GM19455 (cell line): ENCODE results near the gene AACS.
"Not testable (repeated sequence)": the region's sequence is repeated elsewhere in the genome, so short reads cannot be mapped to it uniquely, and the experiment has no call there.

ENCODE experiments used
- ATAC-seq: cut with Tn5 transposase; IDR thresholded peaks from one replicate; pipeline ENCODE4 v1.9.1; 2021; ENCODE audit not compliant: unreplicated experiment

The AACS gene

DNA sequence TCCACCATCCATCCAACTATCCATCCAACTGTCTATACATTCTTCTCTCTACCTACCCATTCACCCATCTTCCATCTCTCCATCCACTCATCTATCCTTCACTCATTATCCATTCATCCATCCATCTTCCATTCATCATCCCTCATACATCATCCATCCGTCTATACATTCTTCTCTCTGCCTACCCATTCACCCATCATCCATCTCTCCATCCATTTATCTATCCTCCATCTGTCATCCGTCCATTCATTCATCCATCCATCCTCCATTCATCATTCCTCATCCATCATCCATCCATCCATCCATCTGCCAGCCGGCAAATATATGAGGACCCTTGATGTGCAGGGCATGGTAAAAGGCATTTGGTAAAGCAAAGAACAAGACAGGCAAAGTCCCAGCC lies 25.2 kb downstream of the AACS start:
- no peak for ATAC-seq

DNA sequence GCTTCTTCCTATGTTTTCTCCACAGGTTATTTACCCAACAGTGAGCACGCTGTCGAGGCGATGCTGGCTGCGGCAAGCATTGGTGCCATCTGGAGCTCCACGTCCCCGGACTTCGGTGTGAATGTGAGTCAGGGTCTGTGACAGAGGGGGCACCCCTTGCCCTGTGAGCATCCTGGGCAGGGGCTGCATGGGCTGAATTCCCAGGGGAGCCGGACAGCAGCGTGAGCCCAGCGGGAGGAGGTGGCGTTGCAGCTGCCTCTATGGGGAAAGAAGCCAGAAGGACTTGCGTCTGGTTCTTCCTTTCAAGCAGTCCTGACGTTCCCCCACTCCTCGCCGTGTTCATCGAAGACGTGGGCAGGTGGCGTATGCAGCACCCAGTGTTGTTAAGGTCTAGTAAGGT lies 26.2 kb downstream of the AACS start:
- no peak for ATAC-seq

DNA sequence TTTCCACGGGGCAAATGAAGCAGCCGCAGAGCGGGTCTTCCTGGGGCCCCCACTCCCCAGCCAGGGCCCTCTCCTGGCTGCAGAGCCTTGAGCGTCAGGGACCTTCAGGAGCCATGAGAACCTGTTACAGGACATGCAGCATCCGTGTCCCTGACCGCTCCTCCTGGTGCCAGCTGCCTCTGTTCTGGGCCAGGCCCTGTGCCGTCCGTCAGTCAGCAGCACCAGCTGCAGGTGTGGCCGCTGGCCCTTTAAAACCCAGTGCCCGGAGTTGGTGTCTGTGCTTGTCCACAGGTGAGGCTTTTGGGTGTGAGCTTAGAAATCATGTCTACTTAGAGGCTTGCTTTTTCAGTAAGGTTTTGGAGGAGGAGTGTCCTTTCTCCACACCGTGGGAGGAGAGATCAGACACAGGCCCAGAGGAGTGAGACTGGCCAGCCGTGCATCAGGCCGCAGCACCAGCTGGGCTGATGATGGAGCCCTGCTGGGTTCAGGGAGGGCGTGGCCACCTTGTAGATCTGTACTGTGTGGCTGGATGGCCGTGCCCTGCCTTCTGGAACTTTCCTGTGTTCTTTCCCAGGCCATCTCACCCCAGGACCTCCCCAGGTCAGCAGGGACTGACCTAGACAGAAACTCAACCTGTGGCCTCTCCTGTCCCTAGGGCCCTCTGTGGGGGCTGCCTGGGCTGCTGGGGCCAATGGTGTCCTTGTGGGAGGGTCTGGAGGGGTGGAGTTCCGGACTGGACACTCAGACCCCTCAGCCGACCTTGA lies 27.1 kb downstream of the AACS start:
- ATAC-seq, result no peak

DNA sequence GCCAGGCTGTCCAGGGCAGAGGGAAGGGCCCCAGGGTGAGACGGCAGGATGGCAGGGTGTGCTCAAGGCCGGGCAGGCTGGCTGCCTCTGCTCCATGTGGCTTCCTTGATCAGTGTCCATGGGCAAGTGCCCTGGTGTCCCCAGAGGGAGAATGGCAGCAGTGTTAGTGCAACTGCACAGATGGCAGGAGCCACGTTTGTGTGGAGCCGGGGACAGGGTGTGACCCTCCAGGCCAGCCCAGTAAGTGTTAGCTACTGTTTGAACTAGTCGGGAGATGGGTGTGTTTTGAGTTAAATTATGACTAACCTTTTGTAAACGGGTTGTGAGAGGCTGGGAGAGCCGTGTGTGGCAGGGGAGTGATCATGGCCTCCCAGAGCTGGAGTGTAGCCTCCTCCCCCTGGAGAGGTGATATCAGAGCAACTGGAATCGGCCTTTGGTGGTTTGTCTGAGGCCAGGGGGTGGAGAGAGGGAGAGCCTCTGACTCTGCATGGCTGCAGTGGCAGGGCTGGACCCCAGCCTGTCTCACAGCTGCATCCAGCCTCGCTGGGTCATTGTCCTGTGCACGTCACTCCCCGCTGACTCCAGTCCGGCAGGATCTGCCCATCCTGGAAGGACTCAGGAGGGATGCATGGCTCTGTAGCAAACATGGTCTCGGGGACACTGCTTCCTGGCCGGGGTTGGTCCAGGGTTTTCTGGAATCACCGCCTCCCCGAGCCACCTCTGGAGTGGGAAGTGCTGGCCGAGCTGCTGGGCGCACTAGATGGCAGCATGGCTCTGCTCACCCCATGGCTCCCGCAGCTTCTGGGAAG lies 27.8 kb downstream of the AACS start:
- ATAC-seq, result no peak

DNA sequence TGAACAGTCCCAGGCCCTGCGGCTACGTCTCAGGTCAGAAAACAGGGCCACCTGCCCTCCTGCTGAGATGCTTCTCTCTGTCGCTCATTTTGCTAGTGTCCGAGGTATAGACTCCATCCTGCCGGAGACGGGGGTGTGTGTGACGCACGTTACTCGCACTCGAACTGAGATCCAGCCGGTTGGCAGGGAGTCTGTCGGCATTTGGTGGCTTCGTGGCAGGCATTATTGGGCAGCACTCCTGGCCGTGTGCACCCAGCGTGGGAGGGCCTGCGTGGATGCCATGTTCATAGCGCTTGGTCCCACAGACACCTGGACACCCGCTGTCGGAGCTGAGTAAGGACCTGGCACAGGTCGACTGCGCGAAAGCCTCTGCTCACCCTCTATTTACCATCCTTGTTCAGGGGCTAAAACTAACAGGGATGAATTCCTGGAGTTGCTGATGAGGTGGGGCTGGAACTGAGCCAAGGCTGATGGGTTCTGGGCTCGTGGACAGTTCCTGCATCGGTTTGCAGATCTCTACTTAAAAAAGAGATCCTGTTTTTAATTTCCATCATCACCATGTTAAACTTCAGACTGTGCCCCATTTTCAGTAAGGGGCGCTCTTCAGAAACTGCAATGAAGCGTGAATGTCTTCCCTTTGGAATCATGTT lies 28.6 kb downstream of the AACS start:
- ATAC-seq, result no peak

DNA sequence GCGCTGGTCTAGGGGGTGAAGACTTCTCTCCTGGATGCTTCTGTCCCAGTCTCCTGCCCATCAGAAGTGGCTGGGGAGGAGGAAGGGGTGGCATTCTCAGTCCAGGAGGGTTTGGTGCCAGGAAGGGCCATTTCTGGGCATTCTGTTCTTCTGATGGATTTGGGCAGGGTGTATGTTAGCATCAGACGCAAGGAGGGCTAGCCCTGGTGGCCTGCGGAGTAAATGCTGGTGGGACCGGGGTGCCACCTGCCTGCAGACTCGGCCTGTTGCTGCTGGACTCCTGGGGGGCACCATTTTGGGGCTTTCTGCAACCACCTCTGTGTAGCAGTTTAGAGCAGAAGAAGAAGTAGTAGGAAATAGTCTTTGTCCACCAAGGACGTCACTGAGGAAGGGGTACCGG lies 31.7 kb downstream of the AACS start:
- ATAC-seq, result no peak

DNA sequence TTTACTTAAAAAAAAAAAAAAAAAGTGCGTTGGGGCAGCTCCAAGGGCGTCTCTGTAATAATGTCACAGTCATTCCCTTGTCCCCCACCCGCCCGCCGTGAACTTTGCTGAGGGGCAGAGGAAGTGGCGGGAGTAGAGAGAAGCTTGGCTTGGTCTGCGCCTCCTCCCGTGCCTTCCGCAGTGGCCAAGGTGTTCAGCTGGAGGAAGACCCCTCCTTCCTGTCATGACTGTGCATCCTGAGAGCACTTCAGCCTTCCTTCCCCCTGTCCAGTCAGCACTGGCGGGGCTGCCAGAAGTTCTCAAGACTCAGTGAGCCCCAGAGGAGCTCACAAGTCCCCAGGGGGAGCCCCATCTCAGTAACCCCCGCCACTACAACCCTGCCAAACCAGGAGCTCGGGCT lies 32.2 kb downstream of the AACS start:
- ATAC-seq, result no peak

DNA sequence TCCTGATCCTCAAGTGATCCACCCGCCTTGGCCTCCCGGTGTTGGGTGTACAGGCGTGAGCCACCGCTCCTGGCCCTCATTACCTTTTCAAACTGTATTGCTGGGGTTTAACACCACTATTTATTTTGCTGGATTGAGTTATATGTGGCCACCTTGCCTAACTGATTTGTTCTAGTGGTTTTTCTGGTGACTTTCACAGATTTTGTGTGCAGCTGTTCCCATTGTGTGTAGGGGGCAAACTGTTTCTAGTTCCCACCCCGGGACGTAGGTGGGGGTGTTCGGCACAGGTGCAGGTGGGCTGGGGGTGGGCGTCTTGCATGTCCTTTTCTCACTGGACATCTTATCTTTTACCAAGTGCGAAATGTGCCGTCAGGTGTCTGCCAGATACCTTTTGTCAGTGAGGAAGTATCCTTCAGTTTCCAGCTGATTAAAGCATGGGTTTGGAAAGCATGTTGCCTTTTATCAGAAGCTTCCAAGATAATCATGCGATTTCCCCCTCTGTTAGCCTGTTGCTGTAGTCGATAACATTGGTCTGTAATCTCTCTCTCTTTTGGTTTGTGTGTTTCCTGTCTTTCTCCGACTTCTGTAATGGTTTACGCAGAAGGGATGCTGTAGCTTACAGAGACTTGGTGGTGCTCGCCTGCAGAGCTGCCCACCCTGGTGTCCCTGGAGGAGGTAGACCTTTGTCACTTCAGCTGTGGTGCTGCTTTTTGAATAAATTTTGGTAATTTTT lies 33.6 kb downstream of the AACS start:
- ATAC-seq, result no peak

DNA sequence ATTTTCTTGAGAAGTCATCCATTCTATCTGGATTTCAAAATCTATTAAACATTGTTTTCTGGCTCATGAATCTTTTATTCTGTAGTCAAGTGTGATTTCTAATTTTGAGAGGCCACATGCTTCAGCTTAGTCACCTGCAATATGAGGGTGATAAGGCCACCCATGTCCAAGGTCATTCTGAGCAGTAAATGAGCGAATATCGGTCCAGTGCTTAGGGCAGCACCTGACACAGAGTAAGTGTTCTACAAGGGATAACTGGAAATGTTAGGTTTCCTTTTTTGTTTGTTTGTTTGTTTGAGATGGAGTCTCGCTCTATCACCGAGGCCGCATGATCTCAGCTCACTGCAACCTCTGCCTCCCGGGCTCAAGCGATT lies 34.2 kb downstream of the AACS start:
- ATAC-seq, result no peak

DNA sequence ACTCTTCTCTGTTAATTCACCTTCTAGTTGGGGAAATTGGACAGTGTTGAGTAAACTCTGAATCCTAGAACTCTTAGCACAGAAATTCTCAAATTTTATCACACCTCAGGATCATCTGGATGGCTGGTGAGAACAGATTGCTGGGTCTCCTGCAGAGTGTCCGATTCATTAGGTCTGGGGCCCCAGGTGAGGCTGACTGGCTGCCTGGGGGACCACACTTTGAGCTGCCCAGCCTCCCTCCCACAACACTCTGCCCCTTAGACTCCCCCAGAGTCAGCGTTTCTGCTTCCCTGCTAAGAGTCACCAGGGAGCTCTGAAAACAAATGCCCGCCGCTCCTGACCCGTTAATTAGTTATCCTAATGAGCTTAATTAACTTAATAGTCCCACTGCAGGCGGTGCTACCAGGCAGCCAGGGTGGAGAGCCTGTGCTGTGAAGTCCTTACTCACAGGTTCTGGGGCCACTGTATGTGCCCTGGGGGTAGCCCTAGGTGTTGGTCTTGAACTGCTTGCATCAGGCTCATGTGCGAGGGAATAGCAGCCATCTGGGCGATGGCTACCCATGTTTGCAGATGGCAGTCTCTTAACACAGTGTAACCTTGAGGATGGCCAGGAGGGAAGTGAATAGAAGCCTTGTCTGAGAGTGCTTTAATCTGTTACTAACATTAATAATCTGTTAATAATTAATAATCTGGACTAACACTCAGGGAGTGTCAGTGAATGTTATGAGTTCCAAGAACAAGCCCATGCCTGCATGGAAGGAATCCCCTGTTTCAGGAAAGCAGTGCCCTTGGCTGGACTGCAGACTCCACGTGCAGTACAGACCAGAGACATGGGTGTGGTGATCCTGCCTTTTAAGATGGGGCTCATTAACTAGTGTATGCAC lies 35.6 kb downstream of the AACS start:
- ATAC-seq, result no peak

DNA sequence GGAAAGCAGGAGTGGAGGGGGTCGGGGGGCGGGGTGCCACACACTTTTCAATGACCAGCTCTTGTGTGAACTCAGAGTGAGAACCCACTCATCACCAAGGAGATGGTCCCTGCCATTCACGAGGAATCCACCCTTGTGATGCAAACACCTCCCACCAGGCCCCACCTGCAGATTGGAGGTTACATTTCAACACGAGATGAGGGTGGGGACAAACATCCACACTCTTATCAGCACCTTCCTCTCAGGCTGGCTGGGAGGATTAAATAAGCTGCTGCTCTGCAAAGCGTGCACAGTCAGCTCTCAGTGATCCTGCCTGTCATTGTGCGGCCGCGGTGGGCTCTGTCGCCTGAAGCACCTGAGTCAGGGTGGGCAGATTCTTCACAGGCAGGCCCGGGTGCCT lies 39.7 kb downstream of the AACS start:
- ATAC-seq, result no peak

DNA sequence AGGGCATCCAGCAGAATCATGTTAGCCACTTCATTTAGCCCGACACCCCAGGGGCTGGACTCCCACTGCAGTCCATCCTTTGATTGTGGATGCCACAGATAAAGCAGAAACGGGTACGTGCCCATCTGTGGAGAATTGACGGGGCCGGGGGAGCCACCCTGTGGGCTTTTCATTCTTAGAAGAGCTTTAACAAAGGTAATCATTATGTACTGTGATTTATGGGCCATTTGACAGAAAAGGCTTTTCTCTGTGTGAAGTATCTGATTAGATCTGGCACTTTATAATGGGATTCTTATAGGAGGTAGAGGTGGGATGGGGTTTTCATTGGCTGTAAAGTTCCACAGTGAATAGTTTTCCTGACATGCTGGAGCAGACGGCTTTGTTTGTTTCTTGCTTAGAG lies 40.4 kb downstream of the AACS start:
- ATAC-seq, result no peak

DNA sequence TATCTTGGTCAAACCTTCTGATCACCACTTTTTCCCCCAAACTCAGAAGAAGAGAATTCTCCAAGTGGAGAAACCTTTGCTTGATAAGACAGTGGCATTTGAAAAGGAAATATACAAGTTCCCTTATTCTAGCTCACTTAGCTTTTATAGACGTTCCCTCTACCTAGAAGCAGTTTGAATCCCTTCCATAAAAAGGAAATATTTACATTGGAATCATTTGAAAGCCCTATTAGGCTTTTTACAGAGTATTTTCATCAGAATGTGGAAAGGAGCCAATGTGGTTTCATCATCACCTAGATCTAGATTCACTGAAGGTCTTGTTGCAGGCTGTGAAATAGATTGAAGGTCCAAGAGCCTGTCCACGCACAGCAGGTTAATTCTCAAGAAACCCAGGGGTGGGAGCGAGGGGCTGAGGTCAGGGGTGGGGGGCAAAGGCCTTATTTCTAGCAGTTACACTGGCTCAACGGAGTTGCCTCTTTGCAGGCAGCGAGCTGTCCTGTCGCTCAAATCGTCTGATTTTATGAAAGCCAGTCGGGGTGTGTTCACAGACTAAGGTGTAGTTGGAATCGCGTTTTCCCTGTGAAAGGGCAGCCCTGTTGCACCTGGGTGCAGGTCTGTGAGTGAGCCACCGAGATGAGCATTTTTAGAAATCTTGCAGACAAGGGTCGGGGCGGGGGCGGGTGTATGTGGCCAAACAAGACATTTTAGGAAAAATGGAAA lies 45.6 kb downstream of the AACS start:
- no peak for ATAC-seq

DNA sequence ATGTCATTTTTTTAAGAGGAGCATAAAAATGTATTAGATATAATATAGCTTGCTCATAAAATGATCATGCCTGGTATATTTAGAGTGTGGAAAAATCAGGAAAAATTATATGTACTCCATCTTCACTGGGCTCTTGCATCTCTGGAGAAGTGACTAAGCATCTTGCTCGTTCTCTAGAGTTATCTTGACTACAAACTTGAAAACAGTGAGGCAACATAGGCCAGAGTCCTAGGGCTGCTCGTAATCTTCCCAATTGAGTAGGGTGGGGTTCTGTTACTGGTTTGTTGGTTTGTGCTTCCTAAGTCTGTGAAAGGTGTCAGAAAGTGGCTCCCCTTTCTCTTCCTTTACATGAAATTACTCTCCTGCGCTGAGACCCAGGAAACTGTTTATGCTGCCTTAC lies 46.2 kb downstream of the AACS start:
- no peak for ATAC-seq

DNA sequence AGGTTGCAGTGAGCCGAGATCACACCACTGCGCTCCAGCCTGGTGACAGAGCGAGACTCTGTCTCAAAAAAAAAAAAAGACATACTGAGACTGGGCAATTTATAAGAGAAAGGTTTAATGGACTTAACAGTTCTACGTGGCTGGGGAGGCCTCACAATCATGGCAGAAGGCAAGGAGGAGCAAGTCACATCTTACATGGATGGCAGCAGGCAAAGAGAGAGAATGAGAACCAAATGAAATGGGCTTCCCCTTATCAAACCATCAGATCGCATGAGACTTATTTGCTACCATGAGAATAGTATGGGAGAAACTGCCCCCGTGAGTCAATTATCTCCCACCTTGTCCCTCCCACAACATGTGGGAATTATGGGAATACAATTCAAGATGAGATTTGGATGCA lies 47.4 kb downstream of the AACS start:
- not testable (repeated sequence) for ATAC-seq

DNA sequence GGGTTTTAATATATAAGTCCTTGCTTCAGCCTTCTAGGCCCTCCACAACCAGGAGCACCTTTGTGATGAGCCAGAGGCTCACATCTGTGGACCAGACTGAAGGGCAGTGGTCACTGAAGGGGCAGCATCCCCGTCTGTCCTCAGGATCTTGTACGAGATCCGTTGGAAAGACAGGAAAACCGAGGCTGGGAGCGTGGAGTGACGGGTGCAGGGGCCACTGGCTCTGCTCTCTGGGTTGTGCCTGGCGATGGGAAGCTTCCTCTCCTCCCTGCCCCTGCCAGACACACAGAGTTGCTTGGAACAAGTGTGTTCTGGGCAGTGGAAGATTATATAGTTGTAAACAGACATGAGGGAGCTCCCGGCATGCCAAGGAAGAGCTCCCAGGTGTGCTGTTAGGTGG lies 48.0 kb downstream of the AACS start:
- ATAC-seq, result no peak

DNA sequence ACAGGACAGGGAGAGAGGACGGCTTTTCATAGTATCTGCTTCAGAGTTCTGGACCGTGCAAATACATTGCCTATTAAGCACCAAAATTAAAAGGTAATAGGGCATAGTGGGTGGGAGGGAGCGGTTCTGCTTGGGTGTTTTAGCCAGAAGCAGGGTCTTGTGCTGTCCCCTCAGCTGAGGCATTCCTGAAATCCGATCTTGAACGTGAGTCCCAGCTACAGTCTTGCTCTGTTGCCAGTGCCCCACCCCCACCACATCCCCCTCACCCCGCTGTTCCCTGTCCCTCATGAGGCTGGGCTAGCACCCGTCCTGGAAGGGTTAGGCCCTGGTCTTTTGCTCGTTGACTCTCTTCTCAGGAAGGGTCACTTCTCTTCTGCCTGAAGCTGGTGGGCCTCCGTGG lies 48.6 kb downstream of the AACS start:
- no peak for ATAC-seq

DNA sequence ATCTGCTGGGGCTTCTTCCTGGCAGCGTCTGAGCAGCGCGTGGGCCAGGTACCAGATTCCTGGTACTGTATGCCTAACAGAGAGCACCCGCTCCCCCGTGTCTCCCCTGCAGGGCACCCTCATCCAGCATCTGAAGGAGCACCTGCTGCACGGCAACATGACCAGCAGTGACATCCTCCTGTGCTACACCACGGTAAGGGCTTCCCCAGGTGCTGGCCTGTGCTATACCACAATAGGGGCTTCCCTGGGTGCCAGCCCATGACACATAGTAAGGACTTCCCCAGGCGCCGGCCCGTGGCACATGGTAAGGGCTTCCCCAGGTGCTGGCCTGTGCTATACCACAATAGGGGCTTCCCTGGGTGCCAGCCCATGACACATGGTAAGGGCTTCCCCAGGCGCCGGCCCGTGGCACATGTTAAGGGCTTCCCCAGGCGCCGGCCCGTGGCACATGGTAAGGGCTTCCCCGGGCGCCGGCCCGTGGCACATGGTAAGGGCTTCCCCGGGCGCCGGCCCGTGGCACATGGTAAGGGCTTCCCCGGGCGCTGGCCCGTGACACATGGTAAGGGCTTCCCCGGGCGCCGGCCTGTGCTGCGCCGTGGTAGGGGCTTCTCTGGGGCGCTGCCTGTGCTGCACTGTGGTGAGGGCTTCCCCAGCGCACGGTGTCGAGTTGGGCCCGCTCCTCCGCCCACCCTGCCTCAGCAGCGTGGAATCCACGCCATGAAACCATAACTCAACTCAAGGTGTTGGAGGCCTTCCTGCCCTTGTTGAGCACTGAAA lies 49.3 kb downstream of the AACS start:
- ATAC-seq, result no peak

DNA sequence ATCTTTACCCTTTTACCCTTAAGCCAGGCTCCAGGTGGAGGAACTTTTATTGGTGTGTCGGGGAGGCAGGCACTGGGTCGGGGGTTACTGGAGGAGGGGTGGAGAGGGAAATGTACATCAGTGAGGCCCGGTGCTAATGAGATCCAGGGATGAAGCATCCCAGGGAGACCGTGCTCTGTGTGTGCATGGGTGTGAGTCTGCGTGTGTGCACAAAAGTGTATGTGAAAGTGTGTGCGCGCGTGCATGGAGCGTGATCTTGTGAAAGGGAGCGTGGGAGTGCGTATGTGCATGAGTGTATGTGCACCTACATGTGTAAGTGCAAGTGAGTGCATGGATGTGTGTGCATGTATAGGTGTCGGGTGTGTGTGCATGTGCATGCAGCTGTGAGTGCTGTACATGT lies 55.3 kb downstream of the AACS start:
- no peak for ATAC-seq
